Spinal cord (tissue), 10 donors: Measurements from ENCODE around the gene SEC23A. TPM values are rescaled to one million over a fixed set of nuclear protein-coding genes. Genes with fewer than 3 reads are reported as not detected.
A peak's percentile ranks its signal among the peaks of the same experiment; 100 is the strongest.

Source experiments
- DNase-seq, 6 donors: peaks; one replicate each; pipeline versions ENCODE4 v3.0.0 to v3.0.0-alpha.2; 2013 to 2015; ENCODE audit warnings: low spot score in 6 of 6, low read depth in 4 of 6
- H3K27ac ChIP-seq: one replicate; pipeline ENCODE4 v1.5.1; 2013; ENCODE audit warnings: low read depth, low read length, control low read depth
- H3K27me3 ChIP-seq: one replicate; pipeline ENCODE4 v1.6.1; 2013; ENCODE audit warnings: low read length; ENCODE audit not compliant: control insufficient read depth, insufficient read depth
- H3K36me3 ChIP-seq: one replicate; pipeline ENCODE4 v1.6.1; 2013; ENCODE audit warnings: low read length; ENCODE audit not compliant: control insufficient read depth, insufficient read depth
- H3K4me1 ChIP-seq: one replicate; pipeline ENCODE4 v1.6.1; 2013; ENCODE audit warnings: low read length; ENCODE audit not compliant: control insufficient read depth, insufficient read depth
- H3K4me3 ChIP-seq: one replicate; pipeline ENCODE4 v1.5.1; 2013; ENCODE audit warnings: low read depth, low read length, control low read depth
- H3K9me3 ChIP-seq: one replicate; pipeline ENCODE4 v1.6.1; 2013; ENCODE audit warnings: low read length; ENCODE audit not compliant: control insufficient read depth, insufficient read depth
- WGBS: methylation state at CpG from one replicate; pipeline ENCODE4 v1.1.5; 2013; ENCODE audit warnings: missing lambda C conversion rate; ENCODE audit not compliant: insufficient coverage; 5-methylcytosine and 5-hydroxymethylcytosine counted together
- polyA plus RNA-seq, 2 donors: library from polyadenylated mRNA; unstranded; fragments of 120-200 nt; gene quantifications; one replicate each; pipeline ENCODE4 v1.2.1, GENCODE V29; 2013; ENCODE audit not compliant: insufficient read length in 2 of 2
- total RNA-seq, 2 donors: library from RNA; depleted of rRNA in 1 of 2; stranded (reverse); fragments of 120-200 nt in 1 of 2; fragments of >200 nt in 1 of 2; gene quantifications; one replicate each; pipeline versions ENCODE4 v1.2.3 to v1.2.4, GENCODE V29; 2013 to 2014
- donor health status: healthy.

The SEC23A gene
- total and polyA plus RNA-seq, 4 donors: 48.5 to 162 (median 81.9) TPM

DNA sequence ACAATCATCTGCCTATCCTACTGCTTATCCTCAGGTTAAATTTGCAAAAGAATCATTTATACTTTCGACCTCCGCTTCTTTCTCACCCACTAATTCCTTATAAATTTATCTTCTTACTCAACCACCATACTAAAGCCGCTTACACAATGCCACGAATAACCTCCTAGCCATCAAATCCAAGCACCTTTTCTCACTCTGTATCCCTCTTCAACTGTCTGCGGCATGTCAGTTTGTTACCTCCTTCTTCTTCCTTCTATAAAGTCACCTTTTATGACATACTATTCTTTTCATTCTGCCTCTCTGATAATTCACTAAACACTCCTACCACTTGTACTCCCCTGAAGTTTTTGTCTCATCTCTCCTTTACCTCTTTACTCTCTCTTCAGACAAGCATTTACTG is 66.3 kb downstream of the SEC23A start:
- WGBS: 84% methylated on average over 5 of the region's 5 CpGs
- no peaks in the 10 kb centered on the region for H3K27me3 ChIP-seq
- no peaks in the 10 kb centered on the region for H3K4me1 ChIP-seq
- no peaks in the 10 kb centered on the region for H3K9me3 ChIP-seq
- no peak overlapping the region for H3K27ac ChIP-seq
- no peaks in the 10 kb centered on the region for H3K36me3 ChIP-seq
- no peak for DNase-seq
- no peak overlapping the region for H3K4me3 ChIP-seq

DNA sequence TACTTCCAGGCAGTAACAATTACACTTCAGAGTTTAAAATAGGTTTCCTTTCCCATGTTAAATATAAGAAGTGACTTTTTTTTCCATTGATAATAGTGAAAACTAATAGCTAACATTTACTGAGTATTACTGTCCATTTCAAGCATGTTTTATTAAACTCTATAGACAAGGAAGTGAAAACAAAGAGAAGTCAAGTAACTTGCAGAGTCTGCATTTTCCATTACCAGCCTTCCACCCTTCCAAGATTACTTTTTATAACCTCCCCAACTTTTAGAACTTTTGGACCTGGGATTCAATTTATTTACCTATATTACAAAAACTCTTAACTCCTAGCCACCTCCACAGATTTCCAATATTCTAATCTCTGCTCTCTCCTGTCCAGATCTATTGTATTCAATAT is 67.7 kb downstream of the SEC23A start:
- Histone ChIP-seq H3K27me3 (no peaks in the 10 kb centered on the region), H3K36me3 (peaks cover 3% of the 10 kb centered on the region), H3K4me3 (no peak overlapping the region), H3K4me1 (no peaks in the 10 kb centered on the region), H3K27ac (no peak overlapping the region), H3K9me3 (no peaks in the 10 kb centered on the region)
- DNase-seq: no peak

DNA sequence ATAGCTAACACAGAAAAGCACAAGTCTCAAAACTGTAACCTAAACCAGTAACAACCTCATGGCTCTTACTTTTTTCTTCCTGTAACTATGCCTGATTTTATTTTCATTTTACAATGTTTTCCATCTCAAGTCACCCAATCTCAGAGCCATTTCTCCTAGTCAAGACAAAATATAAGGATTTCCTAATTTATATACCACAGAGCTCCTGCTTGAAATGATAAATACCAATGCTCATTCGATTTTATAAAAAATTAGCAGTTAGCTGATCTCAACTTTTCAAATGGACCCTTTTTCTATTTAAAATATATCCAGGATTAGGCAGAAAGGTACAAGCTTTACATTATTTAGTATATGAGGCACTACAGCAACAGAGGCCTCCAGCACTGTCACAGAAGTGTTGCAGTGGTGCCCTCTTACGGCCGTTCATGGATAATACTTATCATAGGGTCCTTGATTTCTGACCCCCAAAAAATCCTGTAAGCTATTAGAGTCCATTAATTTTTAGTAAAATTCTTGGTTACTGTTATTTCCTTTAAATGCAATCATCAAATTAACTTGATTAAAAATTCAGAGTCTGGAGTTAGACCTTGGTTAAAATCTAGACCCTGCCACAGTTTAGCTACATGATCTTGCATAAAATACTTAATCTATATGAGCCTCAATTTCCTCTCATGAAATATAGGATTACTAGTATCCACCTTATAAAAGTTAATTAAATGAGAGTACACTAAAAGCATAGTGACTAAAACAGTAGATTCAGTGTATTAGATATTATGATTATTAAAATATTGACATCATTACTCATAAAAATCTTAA is 68.3 kb downstream of the SEC23A start:
- Histone ChIP-seq H3K27me3 (no peaks in the 10 kb centered on the region), H3K9me3 (no peaks in the 10 kb centered on the region), H3K4me3 (no peak overlapping the region), H3K4me1 (no peaks in the 10 kb centered on the region), H3K27ac (no peak overlapping the region), H3K36me3 (peaks cover 9% of the 10 kb centered on the region)
- no CpG with 5 or more reads among the region's 3 CpGs for WGBS
- DNase-seq: peak in 3 of 6 donors; percentile 20 to 78 (median 38)

DNA sequence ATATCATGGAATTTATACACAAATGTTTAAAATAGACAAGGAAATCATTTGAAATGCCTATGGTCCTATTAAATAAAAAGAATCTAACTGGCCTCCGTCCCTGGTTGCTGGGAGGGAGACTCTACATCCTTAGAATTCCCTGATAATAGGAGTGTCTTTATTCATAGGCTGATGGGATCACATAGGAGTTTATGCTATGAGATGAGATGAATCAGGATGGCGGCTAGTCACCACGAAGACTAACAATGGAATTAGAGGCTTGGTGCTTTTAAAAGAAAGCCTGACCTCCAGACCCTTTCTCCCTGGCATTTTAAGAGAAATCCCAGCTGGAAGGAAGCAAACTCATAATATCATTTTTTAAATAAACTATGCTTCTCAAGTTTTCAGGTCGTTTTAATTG is 69.7 kb downstream of the SEC23A start:
- Histone ChIP-seq H3K4me1 (no peaks in the 10 kb centered on the region), H3K36me3 (peaks cover 9% of the 10 kb centered on the region)

GRCh38 chr14:39030209-39030608 is 72.8 kb downstream of the SEC23A start:
- Histone ChIP-seq H3K4me1 (no peaks in the 10 kb centered on the region), H3K9me3 (no peaks in the 10 kb centered on the region), H3K27ac (no peak overlapping the region), H3K36me3 (peaks cover 9% of the 10 kb centered on the region), H3K27me3 (no peaks in the 10 kb centered on the region), H3K4me3 (no peak overlapping the region)
- WGBS: 97% methylated on average over 10 of the region's 10 CpGs
- DNase-seq: no peak

More for the DNA sequence above, 69.7 kb downstream of the SEC23A start:
- no CpG with 5 or more reads among the region's 4 CpGs for WGBS
- Histone ChIP-seq H3K27me3 (no peaks in the 10 kb centered on the region), H3K9me3 (no peaks in the 10 kb centered on the region), H3K27ac (no peak overlapping the region), H3K4me3 (no peak overlapping the region)
- DNase-seq: no peak

DNA sequence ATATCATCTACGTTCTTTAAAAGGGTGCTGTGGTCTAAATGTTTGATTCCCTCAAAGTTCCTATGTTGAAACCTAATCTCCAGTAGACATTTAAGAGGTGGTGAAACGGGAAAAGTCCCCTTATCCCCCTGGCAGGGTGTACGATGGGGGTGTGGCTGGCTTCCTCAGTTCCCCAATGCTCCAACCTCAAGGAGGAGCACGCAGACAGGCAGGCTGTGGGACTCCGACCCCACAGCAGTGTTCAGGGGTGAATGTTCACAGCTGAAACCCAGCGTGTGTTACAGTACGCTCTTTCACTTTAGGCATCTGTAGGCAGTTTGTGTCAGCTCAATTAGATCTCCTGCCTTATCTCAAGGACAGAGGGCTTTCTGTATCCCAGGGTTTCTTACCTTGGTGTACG is 73.2 kb downstream of the SEC23A start:
- DNase-seq: no peak
- WGBS: 98% methylated on average over 6 of the region's 8 CpGs
- no peak overlapping the region for H3K27ac ChIP-seq
- H3K4me1 ChIP-seq: no peaks in the 10 kb centered on the region
- H3K36me3 ChIP-seq: peaks cover 9% of the 10 kb centered on the region
- no peak overlapping the region for H3K4me3 ChIP-seq
- no peaks in the 10 kb centered on the region for H3K27me3 ChIP-seq
- no peaks in the 10 kb centered on the region for H3K9me3 ChIP-seq

- DNase-seq: no peak
- no peaks in the 10 kb centered on the region for H3K4me1 ChIP-seq
- no peaks in the 10 kb centered on the region for H3K27me3 ChIP-seq
- H3K36me3 ChIP-seq: peaks cover 9% of the 10 kb centered on the region
- H3K9me3 ChIP-seq: no peaks in the 10 kb centered on the region
- no peak overlapping the region for H3K27ac ChIP-seq
- H3K4me3 ChIP-seq: no peak overlapping the region
Observed at GRCh38 chr14:39028620-39029019, 74.4 kb downstream of the SEC23A start.

GRCh38 chr14:39025810-39026627 is 77.0 kb downstream of the SEC23A start:
- DNase-seq: peak in 1 of 6 donors; percentile 13
- 56% methylated on average over 1 of the region's 3 CpGs for WGBS
- Histone ChIP-seq H3K27ac (no peak overlapping the region), H3K27me3 (no peaks in the 10 kb centered on the region), H3K9me3 (no peaks in the 10 kb centered on the region), H3K36me3 (peaks cover 9% of the 10 kb centered on the region), H3K4me3 (no peak overlapping the region), H3K4me1 (no peaks in the 10 kb centered on the region)

DNA sequence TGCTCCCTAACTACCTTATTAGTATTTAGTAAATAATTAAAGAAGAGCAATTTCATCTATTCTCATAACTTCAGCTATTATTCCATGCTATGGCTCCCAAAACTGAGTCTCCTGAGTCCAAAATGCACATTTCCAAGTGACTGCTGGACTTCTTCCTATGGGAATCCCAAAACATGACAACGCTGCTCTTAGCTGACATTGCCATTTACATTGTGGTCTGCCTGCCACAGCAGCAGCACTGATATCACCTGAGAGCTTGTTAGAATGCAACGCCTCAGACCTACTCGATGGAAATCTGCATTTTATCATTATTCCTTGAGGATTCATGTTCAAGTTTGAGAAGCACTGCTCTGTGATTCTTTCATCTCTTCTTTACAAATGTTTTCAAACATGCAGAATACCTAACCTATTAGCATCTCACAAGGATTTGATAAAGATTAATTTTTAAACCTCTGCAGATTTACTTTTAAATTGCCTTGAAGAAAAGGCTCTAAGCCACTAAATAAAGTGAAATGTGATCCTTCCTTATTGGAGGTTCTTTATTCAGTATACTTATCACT is 77.7 kb downstream of the SEC23A start:
- Histone ChIP-seq H3K27ac (no peak overlapping the region), H3K4me3 (no peak overlapping the region), H3K27me3 (no peaks in the 10 kb centered on the region), H3K9me3 (no peaks in the 10 kb centered on the region), H3K36me3 (peaks cover 6% of the 10 kb centered on the region), H3K4me1 (no peaks in the 10 kb centered on the region)
- peak in 1 of 6 donors; percentile 13 for DNase-seq
- 100% methylated on average over 1 of the region's 3 CpGs for WGBS
